CD4-positive, alpha-beta memory T cell (primary cell): ENCODE data around the gene RIMBP3B. TPM values are rescaled to one million over a fixed set of nuclear protein-coding genes. Genes with fewer than 3 reads are reported as not detected.
"Not testable (repeated sequence)": the region's sequence is repeated elsewhere in the genome, so short reads cannot be mapped to it uniquely, and the experiment has no call there.

Experiments
- CTCF ChIA-PET: fragments of 350-600 bp; sonication (Branson Sonifier 250); formaldehyde crosslinking; loops from one replicate; lab custom pipeline; 2021; ENCODE audit warnings: inconsistent platforms; ENCODE audit not compliant: partially characterized antibody; lab: Charles Lee
- POLR2A ChIA-PET: fragments of 350-600 bp; sonication (Branson Sonifier 250); formaldehyde crosslinking; loops from one replicate; lab custom pipeline; 2021; ENCODE audit not compliant: partially characterized antibody; lab: Charles Lee
- DNase-seq, 5 donors: peaks; one replicate each; pipeline versions ENCODE4 v3.0.0 to v3.0.0-alpha.2; 2020 to 2022; ENCODE audit warnings: mixed read lengths in 1 of 5
- H3K27ac ChIP-seq: one replicate; pipeline ENCODE4 v1.7.0; 2013; ENCODE audit warnings: low read depth, low read length
- H3K27me3 ChIP-seq: 2 replicates; pipeline ENCODE4 v1.7.0; 2013; ENCODE audit warnings: mild to moderate bottlenecking, low read length, moderate library complexity; ENCODE audit not compliant: insufficient read depth
- H3K36me3 ChIP-seq: 2 replicates; pipeline ENCODE4 v1.7.0; 2013; ENCODE audit warnings: mild to moderate bottlenecking, low read length, moderate library complexity; ENCODE audit not compliant: insufficient read depth
- H3K4me1 ChIP-seq: 2 replicates; pipeline ENCODE4 v1.7.0; 2013; ENCODE audit warnings: mild to moderate bottlenecking, low read length, moderate library complexity; ENCODE audit not compliant: insufficient read depth
- H3K4me3 ChIP-seq, 2 donors: one replicate each; pipeline ENCODE4 v1.7.0; 2013; ENCODE audit warnings: low read length in 2 of 2, mild to moderate bottlenecking in 1 of 2
- H3K9me3 ChIP-seq, 2 donors: one replicate each; pipeline ENCODE4 v1.7.0; 2013; ENCODE audit warnings: low read length in 2 of 2, control low read depth in 1 of 2; ENCODE audit not compliant: control insufficient read depth in 1 of 2
- H3K27ac Mint-ChIP-seq, 7 donors: one replicate each; pipeline ENCODE4 v1.8.0; 2020 to 2021; ENCODE audit warnings: mixed read lengths in 7 of 7, mild to moderate bottlenecking in 6 of 7, inconsistent platforms in 3 of 7, moderate library complexity in 3 of 7
- H3K27me3 Mint-ChIP-seq, 2 donors: one replicate each; pipeline ENCODE4 v1.8.0; 2020 to 2021; ENCODE audit warnings: mixed read lengths in 2 of 2
- H3K36me3 Mint-ChIP-seq, 2 donors: one replicate each; pipeline ENCODE4 v1.8.0; 2020 to 2021; ENCODE audit warnings: mixed read lengths in 2 of 2, inconsistent platforms in 1 of 2, mild to moderate bottlenecking in 1 of 2
- H3K4me1 Mint-ChIP-seq, 4 donors: one replicate each; pipeline ENCODE4 v1.8.0; 2020 to 2021; ENCODE audit warnings: mixed read lengths in 4 of 4, mild to moderate bottlenecking in 1 of 4
- H3K4me3 Mint-ChIP-seq, 8 donors: one replicate each; pipeline ENCODE4 v1.8.0; 2020 to 2021; ENCODE audit warnings: mixed read lengths in 8 of 8, mild to moderate bottlenecking in 7 of 8, moderate library complexity in 6 of 8, inconsistent platforms in 3 of 8
- H3K9me3 Mint-ChIP-seq, 8 donors: one replicate each; pipeline ENCODE4 v1.8.0; 2020 to 2021; ENCODE audit warnings: mixed read lengths in 8 of 8, mild to moderate bottlenecking in 5 of 8, inconsistent platforms in 3 of 8, moderate library complexity in 1 of 8
- intact Hi-C: fragments of 100-400 bp; cut with micrococcal nuclease; formaldehyde crosslinking; loops from one replicate; pipeline ENCODE4 v1.15.1; 2023
- polyA plus RNA-seq, 2 donors: library from polyadenylated mRNA; unstranded; fragments of 300-500 nt; fragmentation: Illumina TruSeq; gene quantifications; one replicate each; pipeline ENCODE4 v1.2.3, GENCODE V29; 2021
- total RNA-seq, 2 experiments: library from RNA; stranded (reverse); gene quantifications; one replicate each; pipeline ENCODE4 v1.2.3, GENCODE V29; 2021

The RIMBP3B gene
- total RNA-seq (1 to 10 TPM; 3.7 to 4.0 TPM), polyA plus RNA-seq (under 1 TPM; 0.09 to 0.78 TPM)

GRCh38 chr22:21383701-21384467 is at the start of gene RIMBP3B:
Gene RIMBP3B (plus strand): TSS chr22:21383751. CDS start chr22:21383859, 108 bp downstream.
- H3K36me3 ChIP-seq, H3K4me1 ChIP-seq, H3K27ac ChIP-seq, H3K27me3 ChIP-seq, H3K4me1 Mint-ChIP-seq, DNase-seq, CTCF ChIA-PET, H3K4me3 Mint-ChIP-seq, H3K27ac Mint-ChIP-seq, POLR2A ChIA-PET, H3K4me3 ChIP-seq, intact Hi-C loops, H3K9me3 ChIP-seq, H3K36me3 Mint-ChIP-seq, H3K27me3 Mint-ChIP-seq, H3K9me3 Mint-ChIP-seq: not testable (repeated sequence)

- H3K27me3 Mint-ChIP-seq, CTCF ChIA-PET, H3K9me3 ChIP-seq, H3K4me1 Mint-ChIP-seq, POLR2A ChIA-PET, H3K9me3 Mint-ChIP-seq, H3K36me3 ChIP-seq, intact Hi-C loops, H3K36me3 Mint-ChIP-seq, H3K27ac Mint-ChIP-seq, H3K4me1 ChIP-seq, H3K27me3 ChIP-seq, DNase-seq, H3K4me3 ChIP-seq, H3K4me3 Mint-ChIP-seq, H3K27ac ChIP-seq: not testable (repeated sequence)
Measured at GRCh38 chr22:21357527-21357926, 26.0 kb upstream of the RIMBP3B start.

GRCh38 chr22:21360525-21360924 is 23.0 kb upstream of the RIMBP3B start:
- DNase-seq, H3K4me3 Mint-ChIP-seq, H3K27ac Mint-ChIP-seq, H3K36me3 ChIP-seq, H3K27me3 Mint-ChIP-seq, CTCF ChIA-PET, H3K9me3 ChIP-seq, H3K4me1 ChIP-seq, H3K4me1 Mint-ChIP-seq, intact Hi-C loops, H3K4me3 ChIP-seq, POLR2A ChIA-PET, H3K27me3 ChIP-seq, H3K9me3 Mint-ChIP-seq, H3K27ac ChIP-seq, H3K36me3 Mint-ChIP-seq: not testable (repeated sequence)

GRCh38 chr22:21362473-21362872 is 21.1 kb upstream of the RIMBP3B start:
- DNase-seq, POLR2A ChIA-PET, H3K4me3 Mint-ChIP-seq, H3K27ac Mint-ChIP-seq, CTCF ChIA-PET, H3K27me3 ChIP-seq, H3K27me3 Mint-ChIP-seq, intact Hi-C loops, H3K4me1 ChIP-seq, H3K36me3 Mint-ChIP-seq, H3K9me3 ChIP-seq, H3K36me3 ChIP-seq, H3K9me3 Mint-ChIP-seq, H3K4me3 ChIP-seq, H3K4me1 Mint-ChIP-seq, H3K27ac ChIP-seq: not testable (repeated sequence)

- CTCF ChIA-PET, H3K4me3 ChIP-seq, intact Hi-C loops, H3K4me1 Mint-ChIP-seq, POLR2A ChIA-PET, H3K27ac Mint-ChIP-seq, H3K27ac ChIP-seq, H3K4me1 ChIP-seq, H3K36me3 Mint-ChIP-seq, H3K27me3 ChIP-seq, H3K9me3 Mint-ChIP-seq, H3K36me3 ChIP-seq, H3K27me3 Mint-ChIP-seq, H3K4me3 Mint-ChIP-seq, DNase-seq, H3K9me3 ChIP-seq: not testable (repeated sequence)
Measured at GRCh38 chr22:21363061-21363460, 20.5 kb upstream of the RIMBP3B start.

- H3K9me3 ChIP-seq, H3K27me3 ChIP-seq, H3K4me1 ChIP-seq, H3K4me3 Mint-ChIP-seq, H3K27me3 Mint-ChIP-seq, POLR2A ChIA-PET, H3K27ac ChIP-seq, H3K4me1 Mint-ChIP-seq, CTCF ChIA-PET, H3K4me3 ChIP-seq, H3K27ac Mint-ChIP-seq, H3K9me3 Mint-ChIP-seq, H3K36me3 ChIP-seq, H3K36me3 Mint-ChIP-seq, DNase-seq, intact Hi-C loops: not testable (repeated sequence)
Measured at GRCh38 chr22:21363803-21364202, 19.7 kb upstream of the RIMBP3B start.

GRCh38 chr22:21364362-21364761 is 19.2 kb upstream of the RIMBP3B start:
- H3K27ac ChIP-seq, H3K36me3 ChIP-seq, H3K4me3 Mint-ChIP-seq, POLR2A ChIA-PET, H3K9me3 ChIP-seq, H3K4me3 ChIP-seq, intact Hi-C loops, H3K4me1 Mint-ChIP-seq, H3K27ac Mint-ChIP-seq, H3K27me3 Mint-ChIP-seq, H3K36me3 Mint-ChIP-seq, DNase-seq, H3K9me3 Mint-ChIP-seq, H3K27me3 ChIP-seq, H3K4me1 ChIP-seq, CTCF ChIA-PET: not testable (repeated sequence)

GRCh38 chr22:21365337-21365736 is 18.2 kb upstream of the RIMBP3B start:
- H3K36me3 ChIP-seq, intact Hi-C loops, H3K4me1 Mint-ChIP-seq, H3K4me1 ChIP-seq, H3K9me3 Mint-ChIP-seq, H3K4me3 Mint-ChIP-seq, H3K27ac Mint-ChIP-seq, CTCF ChIA-PET, DNase-seq, H3K27ac ChIP-seq, POLR2A ChIA-PET, H3K4me3 ChIP-seq, H3K9me3 ChIP-seq, H3K27me3 ChIP-seq, H3K36me3 Mint-ChIP-seq, H3K27me3 Mint-ChIP-seq: not testable (repeated sequence)
